Measurements from ENCODE around the gene ACSL3.

Gene ACSL3

DNA sequence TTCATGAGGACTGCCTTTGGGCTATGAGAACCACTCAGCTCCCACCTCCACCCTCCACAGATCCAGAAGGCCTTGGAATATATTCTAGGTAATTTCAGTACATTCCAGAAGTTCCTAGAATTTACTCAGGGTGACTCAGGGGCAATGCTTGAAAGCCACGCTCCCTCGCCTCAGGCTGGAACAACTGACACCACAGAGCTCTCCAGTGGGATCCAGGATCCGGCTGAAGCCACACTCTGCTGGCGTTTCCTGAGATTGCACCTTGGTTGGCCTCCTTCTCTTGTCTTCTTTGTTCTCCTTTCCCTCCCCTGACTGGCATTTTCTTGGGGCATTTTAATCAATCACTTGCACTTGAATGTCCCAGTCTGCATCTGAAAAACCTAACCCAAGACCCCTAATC lies 98.5 kb downstream of the ACSL3 start:
- TF ChIP-seq CTCF (IDR thresholded peaks at IDR 0.05) = no peak
- H3K4me1 ChIP-seq = peaks cover 2% of the 10 kb centered on the region

DNA sequence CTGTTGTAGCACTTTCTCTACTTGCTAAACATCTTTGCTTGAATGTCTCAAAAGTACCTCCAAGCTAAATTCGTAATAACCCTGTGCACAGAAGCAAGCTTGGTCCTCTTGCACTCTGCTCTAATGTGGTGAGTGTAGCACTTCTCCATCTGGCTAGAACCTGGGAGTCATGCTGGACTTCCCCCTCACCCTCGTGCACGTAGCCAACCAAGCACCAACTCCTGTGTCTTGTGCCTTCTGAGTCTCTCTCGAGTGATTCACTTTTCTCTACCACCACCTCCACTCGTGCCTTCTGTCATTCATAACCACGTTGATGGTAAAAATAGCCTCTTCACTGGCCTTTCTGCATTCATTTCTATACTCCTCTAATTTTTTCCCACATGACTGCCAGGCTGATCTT lies 99.3 kb downstream of the ACSL3 start:
- Histone ChIP-seq H3K36me3 (ENCODE audit: control insufficient read depth, insufficient read depth, low read length) (no peaks in the 10 kb centered on the region), H2AFZ (no peak overlapping the region), H3K27ac (no peak overlapping the region), H3K79me2 (no peaks in the 10 kb centered on the region), H3K9me3 (ENCODE audit: control insufficient read depth, low read length) (no peaks in the 10 kb centered on the region), H3K4me2 (ENCODE audit: low read length) (no peak overlapping the region), H3K9ac (no peak overlapping the region), H3K27me3 (ENCODE audit: control insufficient read depth, insufficient read depth, low read length) (no peaks in the 10 kb centered on the region), H3K4me1 (peaks cover 2% of the 10 kb centered on the region), H3K4me3 (ENCODE audit: low read depth, low read length) (no peak overlapping the region)
- TF ChIP-seq CTCF (IDR thresholded peaks at IDR 0.05) = no peak

More for the DNA sequence above, 98.5 kb downstream of the ACSL3 start:
- H3K9me3 ChIP-seq (ENCODE audit: control insufficient read depth, low read length) = no peaks in the 10 kb centered on the region
- no peaks in the 10 kb centered on the region for H3K27me3 ChIP-seq (ENCODE audit: control insufficient read depth, insufficient read depth, low read length)
- H3K4me2 ChIP-seq (ENCODE audit: low read length) = no peak overlapping the region
- H2AFZ ChIP-seq = peak overlapping the region; percentile 73
- H3K9ac ChIP-seq = no peak overlapping the region
- H3K4me3 ChIP-seq (ENCODE audit: low read depth, low read length) = no peak overlapping the region
- no peaks in the 10 kb centered on the region for H3K79me2 ChIP-seq
- no peak overlapping the region for H3K27ac ChIP-seq
- no peaks in the 10 kb centered on the region for H3K36me3 ChIP-seq (ENCODE audit: control insufficient read depth, insufficient read depth, low read length)

GRCh38 chr2:222963641-222964040 lies 102.8 kb downstream of the ACSL3 start:
- Histone ChIP-seq H3K9ac (no peak overlapping the region), H3K36me3 (ENCODE audit: control insufficient read depth, insufficient read depth, low read length) (no peaks in the 10 kb centered on the region), H3K4me2 (ENCODE audit: low read length) (no peak overlapping the region), H2AFZ (no peak overlapping the region), H3K79me2 (no peaks in the 10 kb centered on the region), H3K4me1 (peaks cover 2% of the 10 kb centered on the region), H3K9me3 (ENCODE audit: control insufficient read depth, low read length) (no peaks in the 10 kb centered on the region), H3K27ac (no peak overlapping the region), H3K4me3 (ENCODE audit: low read depth, low read length) (no peak overlapping the region), H3K27me3 (ENCODE audit: control insufficient read depth, insufficient read depth, low read length) (no peaks in the 10 kb centered on the region)
- no peak for TF ChIP-seq CTCF (IDR thresholded peaks at IDR 0.05)

DNA sequence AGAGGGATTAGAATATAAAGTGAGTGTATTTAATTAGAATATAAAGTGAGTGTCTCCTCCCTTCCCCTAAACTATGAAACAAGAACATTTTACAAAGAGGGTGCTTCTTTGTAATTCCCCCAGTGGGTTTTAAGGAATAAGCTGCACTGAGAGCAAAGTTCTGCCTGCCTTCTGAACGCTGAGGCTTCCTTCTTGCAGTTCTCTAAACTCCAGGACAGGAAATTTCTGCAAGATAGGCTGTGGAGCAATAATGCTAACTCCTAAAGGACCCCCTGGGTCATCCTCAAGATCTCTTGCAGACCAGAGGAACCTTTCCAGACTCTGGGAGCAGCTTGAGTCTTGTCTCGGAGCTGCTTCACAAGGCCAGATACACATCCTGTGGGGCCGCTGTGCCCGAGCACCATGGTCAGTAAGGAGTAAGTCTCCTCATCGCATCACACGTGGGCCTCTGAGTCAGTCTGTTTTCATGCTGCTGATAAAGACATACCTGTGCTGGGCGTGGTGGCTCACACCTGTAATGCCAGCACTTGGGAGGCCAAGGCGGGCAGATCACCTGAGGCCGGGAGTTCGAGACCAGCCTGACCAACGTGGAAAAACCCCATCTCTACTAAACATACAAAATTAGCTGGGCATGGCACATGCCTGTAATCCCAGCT lies 103.7 kb downstream of the ACSL3 start:
- Histone ChIP-seq H3K9ac (no peak overlapping the region), H3K4me2 (ENCODE audit: low read length) (no peak overlapping the region), H3K36me3 (ENCODE audit: control insufficient read depth, insufficient read depth, low read length) (no peaks in the 10 kb centered on the region), H3K4me3 (ENCODE audit: low read depth, low read length) (no peak overlapping the region), H3K27ac (no peak overlapping the region), H3K79me2 (no peaks in the 10 kb centered on the region), H3K27me3 (ENCODE audit: control insufficient read depth, insufficient read depth, low read length) (no peaks in the 10 kb centered on the region), H2AFZ (no peak overlapping the region), H3K4me1 (peaks cover 3% of the 10 kb centered on the region), H3K9me3 (ENCODE audit: control insufficient read depth, low read length) (no peaks in the 10 kb centered on the region)
- no peak for TF ChIP-seq CTCF (IDR thresholded peaks at IDR 0.05)

- Histone ChIP-seq H3K9me3 (ENCODE audit: control insufficient read depth, low read length) (no peaks in the 10 kb centered on the region), H2AFZ (no peak overlapping the region), H3K79me2 (no peaks in the 10 kb centered on the region), H3K4me2 (ENCODE audit: low read length) (no peak overlapping the region), H3K4me1 (peaks cover 3% of the 10 kb centered on the region), H3K9ac (no peak overlapping the region), H3K27ac (no peak overlapping the region), H3K4me3 (ENCODE audit: low read depth, low read length) (no peak overlapping the region), H3K36me3 (ENCODE audit: control insufficient read depth, insufficient read depth, low read length) (no peaks in the 10 kb centered on the region), H3K27me3 (ENCODE audit: control insufficient read depth, insufficient read depth, low read length) (no peaks in the 10 kb centered on the region)
- TF ChIP-seq CTCF (IDR thresholded peaks at IDR 0.05) = no peak
These were observed 104.7 kb downstream of the ACSL3 start for GRCh38 chr2:222965555-222965954.
